ENCODE data around the gene MLLT1. TPM values are rescaled to one million over a fixed set of nuclear protein-coding genes. Genes with fewer than 3 reads are reported as not detected.

MLLT1 gene
- total and polyA plus RNA-seq, 12 donors = 21.4 to 48.3 (median 31.7) TPM

- ATAC-seq (no peak), DNase-seq (no peak)
- 67 to 73% methylated on average over 18 of the region's 18 CpGs for WGBS, 2 donors
- Histone ChIP-seq H3K4me3 (no peak overlapping the region), H3K9me3 (no peaks in the 10 kb centered on the region), H3K27ac (no peak overlapping the region), H3K36me3 (peaks cover 0 to 94% (median 12%) of the 10 kb centered on the region in 9 donors), H3K27me3 (no peaks in the 10 kb centered on the region), H3K4me1 (peaks cover 0 to 27% (median 8%) of the 10 kb centered on the region in 9 donors)
- intact Hi-C loops (cut with DNase I) = loop anchor here in 1 of 10 donors (5.0 kb wide), 1 partner anchor 42 kb away; no protein-coding TSS in a partner anchor
- TF ChIP-seq CTCF (IDR thresholded peaks at IDR 0.05) = no peak
Observed at GRCh38 chr19:6263735-6264444, 15.9 kb downstream of the MLLT1 start.

GRCh38 chr19:6263306-6263705 is 16.5 kb downstream of the MLLT1 start:
- no peak for DNase-seq
- Histone ChIP-seq H3K27me3 (no peaks in the 10 kb centered on the region), H3K9me3 (no peaks in the 10 kb centered on the region), H3K36me3 (peaks cover 0 to 93% (median 11%) of the 10 kb centered on the region in 9 donors), H3K4me3 (no peak overlapping the region), H3K4me1 (peaks cover 0 to 27% (median 8%) of the 10 kb centered on the region in 9 donors), H3K27ac (no peak overlapping the region)
- intact Hi-C loops (cut with DNase I) = loop anchor here in 1 of 10 donors (5.0 kb wide), 1 partner anchor 41 kb away; no protein-coding TSS in a partner anchor
- WGBS, 2 donors = 72 to 76% methylated on average over 12 of the region's 12 CpGs
- ATAC-seq = no peak
- no peak for TF ChIP-seq CTCF (IDR thresholded peaks at IDR 0.05)

- H3K27me3 ChIP-seq = no peaks in the 10 kb centered on the region
- peaks cover 0 to 27% (median 8%) of the 10 kb centered on the region in 9 donors for H3K4me1 ChIP-seq
- peaks cover 0 to 90% (median 11%) of the 10 kb centered on the region in 9 donors for H3K36me3 ChIP-seq
- H3K27ac ChIP-seq = no peak overlapping the region
- TF ChIP-seq CTCF (IDR thresholded peaks at IDR 0.05) = no peak
- WGBS, 2 donors = 95% methylated on average over 11 of the region's 11 CpGs
- no peaks in the 10 kb centered on the region for H3K9me3 ChIP-seq
- intact Hi-C loops (cut with DNase I) = loop anchor here in 1 of 10 donors (5.0 kb wide), 1 partner anchor 40 kb away; no protein-coding TSS in a partner anchor
- ATAC-seq (no peak), DNase-seq (no peak)
- no peak overlapping the region for H3K4me3 ChIP-seq
Observed at GRCh38 chr19:6262519-6262918, 17.3 kb downstream of the MLLT1 start.

- DNase-seq (no peak), ATAC-seq (peak in 1 of 8 donors; percentile 11)
- intact Hi-C loops (cut with DNase I) = loop anchor here in 1 of 10 donors (5.0 kb wide), 1 partner anchor 40 kb away; no protein-coding TSS in a partner anchor
- Histone ChIP-seq H3K4me1 (peaks cover 0 to 27% (median 8%) of the 10 kb centered on the region in 9 donors), H3K27ac (no peak overlapping the region), H3K36me3 (peaks cover 0 to 87% (median 7%) of the 10 kb centered on the region in 9 donors), H3K27me3 (no peaks in the 10 kb centered on the region), H3K9me3 (no peaks in the 10 kb centered on the region), H3K4me3 (no peak overlapping the region)
- TF ChIP-seq CTCF (IDR thresholded peaks at IDR 0.05) = no peak
- WGBS, 2 donors = 69 to 77% methylated on average over 15 of the region's 15 CpGs
Observed at GRCh38 chr19:6261883-6262282, 17.9 kb downstream of the MLLT1 start.
